Psoas muscle (tissue), 8 donors: ENCODE measurements around the gene C5orf63. TPM values are rescaled to one million over a fixed set of nuclear protein-coding genes. Genes with fewer than 3 reads are reported as not detected.

Experiments used
- ATAC-seq, 4 donors: fragments of 200-7000 bp; cut with Tn5 transposase; one replicate each; pipeline ENCODE4 v1.9.1; 2020; ENCODE audit warnings: moderate library complexity in 3 of 4, mild to moderate bottlenecking in 2 of 4
- DNase-seq, 2 donors: peaks; one replicate each; pipeline ENCODE4 v3.0.0-alpha.2; 2020
- H3K27ac ChIP-seq: fragments of 200-600 bp; one replicate; pipeline ENCODE4 v1.8.0; 2022
- H3K27me3 ChIP-seq, 3 donors: fragments of 200-600 bp in 1 of 3; one replicate each; pipeline versions ENCODE4 v1.6.1 to v1.8.0; 2013 to 2022; ENCODE audit warnings: low read length in 2 of 3, mild to moderate bottlenecking in 2 of 3, moderate library complexity in 1 of 3; ENCODE audit not compliant: insufficient read depth in 3 of 3
- H3K36me3 ChIP-seq, 2 donors: fragments of 200-600 bp in 1 of 2; one replicate each; pipeline versions ENCODE4 v1.6.1 to v1.8.0; 2013 to 2022; ENCODE audit warnings: low read depth in 1 of 2, mild to moderate bottlenecking in 1 of 2, moderate library complexity in 1 of 2; ENCODE audit not compliant: insufficient read depth in 1 of 2
- H3K4me1 ChIP-seq: fragments of 200-600 bp; one replicate; pipeline ENCODE4 v1.8.0; 2022
- H3K4me3 ChIP-seq: fragments of 200-600 bp; one replicate; pipeline ENCODE4 v1.8.0; 2022; ENCODE audit warnings: mild to moderate bottlenecking
- H3K9me3 ChIP-seq: fragments of 200-600 bp; one replicate; pipeline ENCODE4 v1.8.0; 2022
- CTCF ChIP-seq: fragments of 200-600 bp; IDR thresholded peaks from one replicate; pipeline ENCODE4 v1.8.0; 2022; ENCODE audit warnings: antibody characterized with exemption
- WGBS, 3 donors: extraction: QIAGEN DNeasy Blood & Tissue Kit; methylation state at CpG; one replicate each; pipeline versions ENCODE4 v1.1.6 to v1.1.7; 2013; 5-methylcytosine and 5-hydroxymethylcytosine counted together
- intact Hi-C, 2 donors: fragments of 100-400 bp; cut with DNase I; formaldehyde crosslinking; loops; one replicate each; pipeline versions ENCODE4 v1.11.0 to v1.14.2; 2022
- polyA plus RNA-seq, 3 donors: library from polyadenylated mRNA; stranded (reverse); fragments of 200-250 nt; gene quantifications; one replicate each; pipeline ENCODE4 v1.2.3, GENCODE V29; 2013
- total RNA-seq, 4 donors: library from RNA; stranded (reverse); fragmentation: NEBNext Ultra II Directional in 2 of 4; extraction: Animal tissue kit (Norgen Biotek cat#: 25700) in 2 of 4; gene quantifications; one replicate each; pipeline versions ENCODE4 v1.2.1 to v1.2.4, GENCODE V29; 2021 to 2023
- donor health status: healthy with polysubstance abuse.
- donor health status: DM: no; HTN: no; CAD: no; lungs with moderate emphysema.
- donor health status: Bipolar disorder and iron deficiency.
- donor health status: healthy.
- donor health status: DM: yes; HTN: yes; CAD: no.
- donor health status: DM: no; HTN: no; CAD: no.
- donor health status: DM: no; HTN: no; CAD: no.
- donor health status: DM: yes; HTN: yes; CAD: no.

Gene C5orf63
- total and polyA plus RNA-seq, 7 donors = 2.4 to 7.6 (median 6.4) TPM

- Histone ChIP-seq H3K9me3 (no peaks in the 10 kb centered on the region), H3K4me1 (no peaks in the 10 kb centered on the region), H3K4me3 (no peak overlapping the region), H3K27ac (no peak overlapping the region), H3K36me3 (no peaks in the 10 kb centered on the region), H3K27me3 (no peaks in the 10 kb centered on the region)
- no peak for ATAC-seq
- TF ChIP-seq CTCF = no peak
- 96 to 100% (median 98%) methylated on average over 2 of the region's 2 CpGs for WGBS, 3 donors
- DNase-seq = no peak
- intact Hi-C loops = no loop called here
Measured at GRCh38 chr5:127094161-127094814, 21.0 kb upstream of the C5orf63 start.

- no peak for DNase-seq
- no peak for TF ChIP-seq CTCF
- Histone ChIP-seq H3K27me3 (no peaks in the 10 kb centered on the region), H3K27ac (no peak overlapping the region), H3K36me3 (no peaks in the 10 kb centered on the region), H3K4me3 (no peak overlapping the region), H3K9me3 (no peaks in the 10 kb centered on the region), H3K4me1 (no peaks in the 10 kb centered on the region)
- ATAC-seq = no peak
- intact Hi-C loops = no loop called here
- WGBS, 3 donors = 56 to 73% (median 59%) methylated on average over 3 of the region's 3 CpGs
Measured at GRCh38 chr5:127092690-127093089, 19.4 kb upstream of the C5orf63 start.

GRCh38 chr5:127089191-127089590, 15.9 kb upstream of the C5orf63 start:
- no peaks in the 10 kb centered on the region for H3K9me3 ChIP-seq
- no peaks in the 10 kb centered on the region for H3K4me1 ChIP-seq
- H3K27ac ChIP-seq = no peak overlapping the region
- no peak for DNase-seq
- intact Hi-C loops = no loop called here
- no peak for TF ChIP-seq CTCF
- ATAC-seq = no peak
- H3K36me3 ChIP-seq = no peaks in the 10 kb centered on the region
- H3K4me3 ChIP-seq = no peak overlapping the region
- H3K27me3 ChIP-seq = no peaks in the 10 kb centered on the region

- H3K4me1 ChIP-seq = no peaks in the 10 kb centered on the region
- DNase-seq (peak in 1 of 2 donors; percentile 11), ATAC-seq (peak in 2 of 4 donors; percentile 30 to 43)
- no peaks in the 10 kb centered on the region for H3K27me3 ChIP-seq
- WGBS, 3 donors = 48 to 86% (median 50%) methylated on average over 1 of the region's 1 CpG
- H3K36me3 ChIP-seq = no peaks in the 10 kb centered on the region
- TF ChIP-seq CTCF = no peak
- no peak overlapping the region for H3K4me3 ChIP-seq
- intact Hi-C loops = no loop called here
- no peak overlapping the region for H3K27ac ChIP-seq
- H3K9me3 ChIP-seq = no peaks in the 10 kb centered on the region
Measured at GRCh38 chr5:127088251-127088650, 14.9 kb upstream of the C5orf63 start.

GRCh38 chr5:127086589-127086988, 13.3 kb upstream of the C5orf63 start:
- no peaks in the 10 kb centered on the region for H3K9me3 ChIP-seq
- H3K27ac ChIP-seq = no peak overlapping the region
- ATAC-seq (no peak), DNase-seq (no peak)
- TF ChIP-seq CTCF = no peak
- no peak overlapping the region for H3K4me3 ChIP-seq
- no peaks in the 10 kb centered on the region for H3K4me1 ChIP-seq
- intact Hi-C loops = no loop called here
- H3K27me3 ChIP-seq = no peaks in the 10 kb centered on the region
- no peaks in the 10 kb centered on the region for H3K36me3 ChIP-seq
- 88 to 92% (median 88%) methylated on average over 2 of the region's 2 CpGs for WGBS, 3 donors
